Prostate gland (tissue), 1 donor: ENCODE results near the gene EIF3K.

Experiments
- POLR2A ChIP-seq: fragments of 450-650 bp; IDR thresholded peaks from one replicate; pipeline ENCODE4 v1.6.1; 2016; ENCODE audit warnings: antibody characterized with exemption, mild to moderate bottlenecking
- POLR2AphosphoS5 ChIP-seq: sonication (generic); formaldehyde crosslinking; IDR thresholded peaks from one replicate; pipeline ENCODE4 v1.6.1; 2017; ENCODE audit warnings: antibody characterized with exemption

GRCh38 chr19:38664503-38665211 is 45.7 kb downstream of the EIF3K start:
- TF ChIP-seq POLR2AphosphoS5 = no peak
- no peak for TF ChIP-seq POLR2A
